A549 treated with RU486 at 1 μM for 4 hours (cell line): ENCODE measurements around the gene TMOD3. TPM values are rescaled to one million over a fixed set of nuclear protein-coding genes. Genes with fewer than 3 reads are reported as not detected.

ENCODE experiments used
- total RNA-seq: library from RNA; stranded (reverse); fragments of 200-300 nt; extraction: Qiagen RNA extraction; gene quantifications from 5 replicates; pipeline ENCODE4 v1.2.3, GENCODE V29; 2022; ENCODE audit warnings: low read depth

The TMOD3 gene
- total RNA-seq: 38.7 to 66.3 TPM (median 53.3 TPM) in 5 replicates

GRCh38 chr15:51829376-51830275 lies at the start of gene TMOD3:
TMOD3 (plus strand) TSS chr15:51829653; CDS start chr15:51862885, 33,232 bp downstream.

Other genes starting within 250 kb of the TMOD3 start
- 9.7 to 22.3 TPM (median 19.3 TPM) in 5 replicates for gene DMXL2, start 206.9 kb upstream of the TMOD3 start, total RNA-seq
- gene SCG3, start 148.2 kb upstream of the TMOD3 start, total RNA-seq: 0.05 to 0.06 TPM in 2 of 5 replicates, not detected in the others
- 20.4 to 26.4 TPM (median 25.9 TPM) in 5 replicates for gene LYSMD2, start 92.0 kb upstream of the TMOD3 start, total RNA-seq
- 1.1 to 2.1 TPM (median 1.5 TPM) in 5 replicates for gene TMOD2, start 78.1 kb upstream of the TMOD3 start, total RNA-seq
- 47.7 to 71.6 TPM (median 53.4 TPM) in 5 replicates for gene LEO1, start 142.1 kb downstream of the TMOD3 start, total RNA-seq
- 28.6 to 63.2 TPM (median 52.0 TPM) in 5 replicates for gene MAPK6, start 189.6 kb downstream of the TMOD3 start, total RNA-seq